HepG2 (cell line): ENCODE data around the gene RASGRF1. TPM values are rescaled to one million over a fixed set of nuclear protein-coding genes. Genes with fewer than 3 reads are reported as not detected.

Experiments
- ATAC-seq: fragments of 200-7000 bp; cut with Tn5 transposase; 3 replicates; pipeline ENCODE4 v1.9.1; 2020; ENCODE audit warnings: mild to moderate bottlenecking, moderate library complexity
- BruUV-seq: library from RNA; stranded (reverse); fragments of 400-500 nt; replicated peaks from 2 replicates; lab custom pipeline; 2021; lab: Mats Ljungman, UMichigan
- CTCF ChIA-PET: fragments of 300-600 bp; formaldehyde crosslinking; extraction: SDS; loops from one replicate; lab custom pipeline; 2021; ENCODE audit warnings: low total read pairs, inconsistent platforms, low intra/inter-chr PET ratio; lab: Yijun Ruan, JAX
- POLR2A ChIA-PET: fragments of 350-600 bp; sonication (Branson Sonifier 250); formaldehyde crosslinking; loops from one replicate; lab custom pipeline; 2020; ENCODE audit warnings: antibody characterized with exemption, inconsistent platforms; lab: Yijun Ruan, JAX
- DNase-seq: peaks from one replicate; pipeline ENCODE4 v3.0.0-alpha.2; 2015; ENCODE audit warnings: low spot score
- FAIRE-seq: peaks from 3 replicates; lab custom pipeline; 2011; peaks lifted over from hg19 to GRCh38; lab: Jason Lieb, UNC
- H2AFZ ChIP-seq: one replicate; pipeline ENCODE4 v1.6.1; 2011; ENCODE audit warnings: low read length, inconsistent platforms
- H3K27ac ChIP-seq: fragments of 300-600 bp; 3 replicates; pipeline ENCODE4 v1.8.0; 2011; ENCODE audit warnings: mixed run types, mild to moderate bottlenecking, mixed read lengths, low read length, inconsistent platforms; ENCODE audit not compliant: insufficient read depth; ENCODE audit errors: extremely low read length
- H3K27me3 ChIP-seq, 2 experiments: fragments of 200-600 bp in 1 of 2; 2 replicates in 1 of 2; 3 replicates in 1 of 2; pipeline versions ENCODE4 v1.6.0 to v1.8.0; 2011; ENCODE audit warnings: low read length in 2 of 2, mild to moderate bottlenecking in 2 of 2, moderate library complexity in 2 of 2, inconsistent platforms in 1 of 2; ENCODE audit not compliant: insufficient read depth in 2 of 2, control insufficient read depth in 1 of 2
- H3K36me3 ChIP-seq, 2 experiments: fragments of 200-600 bp in 1 of 2; replicated peaks in 1 of 2; 2 replicates in 1 of 2; 3 replicates in 1 of 2; pipeline versions ENCODE4 v1.5.1 to v1.8.0; 2011; ENCODE audit warnings: low read length in 2 of 2, inconsistent platforms in 1 of 2; ENCODE audit not compliant: insufficient read depth in 2 of 2, control insufficient read depth in 1 of 2
- H3K4me1 ChIP-seq: 2 replicates; pipeline ENCODE4 v1.5.1; 2012; ENCODE audit warnings: low read length, inconsistent platforms; ENCODE audit not compliant: insufficient read depth
- H3K4me2 ChIP-seq: 2 replicates; pipeline ENCODE4 v1.6.0; 2011; ENCODE audit warnings: low read depth, low read length, inconsistent platforms
- H3K4me3 ChIP-seq, 3 experiments: fragments of 200-600 bp in 1 of 3; sonication (generic), shearing (Covaris generic) in 1 of 3; replicated peaks in 1 of 3; 2 replicates each; pipeline ENCODE4 v1.5.1; 2011 to 2016; ENCODE audit warnings: low read length in 3 of 3, inconsistent platforms in 2 of 3, low read depth in 2 of 3, mild to moderate bottlenecking in 2 of 3, control low read depth in 1 of 3, mixed read lengths in 1 of 3; ENCODE audit not compliant: insufficient read depth in 1 of 3
- H3K79me2 ChIP-seq: one replicate; pipeline ENCODE4 v1.6.1; 2011; ENCODE audit warnings: low read length, inconsistent platforms; ENCODE audit not compliant: insufficient read depth
- H3K9ac ChIP-seq: 2 replicates; pipeline ENCODE4 v1.6.0; 2011; ENCODE audit warnings: mild to moderate bottlenecking, low read depth, low read length, inconsistent platforms; ENCODE audit not compliant: insufficient read depth
- H3K9me3 ChIP-seq: 2 replicates; pipeline ENCODE4 v1.5.1; 2012; ENCODE audit warnings: mild to moderate bottlenecking, low read length
- H4K20me1 ChIP-seq: 2 replicates; pipeline ENCODE4 v1.6.0; 2011; ENCODE audit warnings: inconsistent platforms, mild to moderate bottlenecking, low read length, moderate library complexity; ENCODE audit not compliant: insufficient read depth
- ATF7 ChIP-seq, 2 experiments: fragments of 450-650 bp in 1 of 2; sonication (generic) in 1 of 2; formaldehyde crosslinking in 1 of 2; IDR thresholded peaks; 2 replicates each; pipeline versions ENCODE4 v1.4.0 to v1.6.1; 2016 to 2020; ENCODE audit warnings: antibody characterized with exemption in 1 of 2, mild to moderate bottlenecking in 1 of 2, missing genetic modification reagents in 1 of 2
- GABPA ChIP-seq, 2 experiments: IDR thresholded peaks; 2 replicates each; pipeline ENCODE4 v1.6.1; 2011 to 2016; ENCODE audit warnings: low read depth in 2 of 2, low read length in 1 of 2, missing biosample characterization in 1 of 2, missing genetic modification characterization in 1 of 2
- IKZF5 ChIP-seq: IDR thresholded peaks from 2 replicates; pipeline ENCODE4 v1.6.1; 2018; ENCODE audit warnings: missing genetic modification reagents, mild to moderate bottlenecking, missing compliant biosample characterization
- ISX ChIP-seq: sonication (generic); formaldehyde crosslinking; conservative IDR thresholded peaks from 2 replicates; pipeline ENCODE4 v1.5.0; 2020; ENCODE audit warnings: missing genetic modification reagents
- KAT7 ChIP-seq: IDR thresholded peaks from 2 replicates; pipeline ENCODE4 v1.6.1; 2018; ENCODE audit warnings: borderline replicate concordance, missing compliant biosample characterization
- LRRFIP1 ChIP-seq: sonication (generic); formaldehyde crosslinking; conservative IDR thresholded peaks from 2 replicates; pipeline ENCODE4 v1.4.0; 2020; ENCODE audit warnings: missing genetic modification reagents
- NBN ChIP-seq: fragments of 450-650 bp; conservative IDR thresholded peaks from 2 replicates; pipeline ENCODE4 v1.6.1; 2017
- NFRKB ChIP-seq: fragments of 450-650 bp; IDR thresholded peaks from 2 replicates; pipeline ENCODE4 v1.6.1; 2017
- NPAS2 ChIP-seq: sonication (generic); formaldehyde crosslinking; IDR thresholded peaks from 2 replicates; pipeline ENCODE4 v1.8.0; 2022; ENCODE audit warnings: mild to moderate bottlenecking, missing genetic modification reagents, borderline replicate concordance
- PHB2 ChIP-seq: fragments of 450-650 bp; IDR thresholded peaks from 2 replicates; pipeline ENCODE4 v1.6.1; 2018; ENCODE audit not compliant: partially characterized antibody
- PLRG1 ChIP-seq: fragments of 450-650 bp; conservative IDR thresholded peaks from 2 replicates; pipeline ENCODE4 v1.6.1; 2016
- PLSCR1 ChIP-seq: sonication (generic); formaldehyde crosslinking; IDR thresholded peaks from 2 replicates; pipeline ENCODE4 v1.5.0; 2020; ENCODE audit warnings: missing genetic modification reagents, mild to moderate bottlenecking, borderline replicate concordance
- THAP9 ChIP-seq: sonication (generic); formaldehyde crosslinking; IDR thresholded peaks from 2 replicates; pipeline ENCODE4; 2020; ENCODE audit warnings: missing genetic modification reagents, mild to moderate bottlenecking, borderline replicate concordance
- UBTF ChIP-seq: sonication (generic); formaldehyde crosslinking; IDR thresholded peaks from 2 replicates; pipeline ENCODE4 v1.4.0; 2020; ENCODE audit warnings: mild to moderate bottlenecking, missing genetic modification reagents
- ZNF841 ChIP-seq: sonication (generic); formaldehyde crosslinking; IDR thresholded peaks from 2 replicates; pipeline ENCODE4 v1.8.1; 2023; ENCODE audit warnings: missing genetic modification reagents, borderline replicate concordance
- whole genome bisulfite sequencing: methylation state at CpG from one replicate; pipeline ENCODE4 v1.1.6; 2017; ENCODE audit warnings: low lambda C conversion rate; 5-methylcytosine and 5-hydroxymethylcytosine counted together
- in situ Hi-C: cut with HindIII; loops from 2 replicates; pipeline ENCODE4 v1.10.0; 2017; ENCODE audit warnings: low pct_unique_long_range_greater_than_20kb; ENCODE audit not compliant: extremely low pct_ligation_motif_present
- intact Hi-C: fragments of 100-400 bp; cut with micrococcal nuclease; formaldehyde crosslinking; loops from one replicate; pipeline ENCODE4 v1.10.0; 2022; ENCODE audit not compliant: unreplicated experiment
- polyA plus RNA-seq, 8 experiments: library from polyadenylated mRNA; depleted of rRNA in 3 of 8; stranded (reverse) in 7 of 8; unstranded in 1 of 8; fragments of >200 nt; fragmentation: Illumina TruSeq in 4 of 8; extraction: Trizol in 4 of 8; gene quantifications; 2 replicates each; pipeline versions ENCODE4 v1.2.1 to v1.2.3, GENCODE V29; 2011 to 2016; ENCODE audit warnings: low read depth in 4 of 8, missing spikeins in 1 of 8, mixed read lengths in 1 of 8; ENCODE audit not compliant: insufficient read depth in 1 of 8
- total RNA-seq, 5 experiments: library from RNA; depleted of rRNA; stranded (reverse); fragments of >200 nt; fragmentation: Illumina TruSeq; extraction: Trizol; gene quantifications; 2 replicates each; pipeline ENCODE4 v1.2.3, GENCODE V29; 2016; ENCODE audit warnings: low read depth in 1 of 5

RASGRF1 gene
- total and polyA plus RNA-seq, 2 of the 13 experiments (the other 11 are each of a cell fraction or from before 2014, with no cell fraction given) = 0.55 to 3.0 TPM

GRCh38 chr15:79023918-79024317 is 66.7 kb downstream of the RASGRF1 start:
- Histone ChIP-seq H3K9me3 (no peaks in the 10 kb centered on the region), H3K79me2 (no peaks in the 10 kb centered on the region), H3K27ac (no peak overlapping the region), H3K27me3 (no peaks in the 10 kb centered on the region), H3K9ac (no peak overlapping the region), H4K20me1 (no peaks in the 10 kb centered on the region), H2AFZ (no peak overlapping the region), H3K36me3 (no peaks in the 10 kb centered on the region), H3K4me3 (no peak overlapping the region), H3K4me2 (no peak overlapping the region), H3K4me1 (peaks cover 67% of the 10 kb centered on the region)
- in situ Hi-C loops = no loop called here
- DNase-seq (no peak), FAIRE-seq (peak; percentile 55), ATAC-seq (no peak)
- ChIA-PET CTCF (interaction anchor here (2.5 kb wide), 1 partner anchor 114 kb away, joined by 8 read pairs; no protein-coding TSS in a partner anchor), POLR2A (interaction anchor here (1.1 kb wide), 1 partner anchor 20 kb away, joined by 4 read pairs; no protein-coding TSS in a partner anchor)
- intact Hi-C loops = no loop called here
- WGBS = 100% methylated on average over 1 of the region's 1 CpG
- BruUV-seq = no TSS peak
- TF ChIP-seq PLSCR1 (CRISPR knock-in tag) = no peak
- 0 out of 2 replicates have a peak, but pooled peaks have one; percentile 68 for TF ChIP-seq PLRG1
- TF ChIP-seq NFRKB = peak; percentile 44; the same call in 1 of the 2 replicates
- peak; percentile 25 for TF ChIP-seq PHB2
- no peak for TF ChIP-seq KAT7 (CRISPR knock-in tag)
- no peak for TF ChIP-seq LRRFIP1 (CRISPR knock-in tag)
- TF ChIP-seq NBN = peak; percentile 79; the same call in 1 of the 2 replicates
- no peak for TF ChIP-seq UBTF (CRISPR knock-in tag)
- TF ChIP-seq NPAS2 (CRISPR knock-in tag) = no peak
- peak; percentile 16; the same call in 1 of the 2 replicates for TF ChIP-seq ATF7 (IDR thresholded peaks at IDR 0.05)
- TF ChIP-seq ATF7 (CRISPR knock-in tag; IDR thresholded peaks at IDR 0.05) = no peak
- TF ChIP-seq IKZF5 (CRISPR knock-in tag) = no peak
- no peak for TF ChIP-seq GABPA (IDR thresholded peaks at IDR 0.05; ENCODE audit: low read depth, low read length)
- no peak for TF ChIP-seq GABPA (CRISPR knock-in tag; IDR thresholded peaks at IDR 0.05; ENCODE audit: low read depth)
- TF ChIP-seq THAP9 (CRISPR knock-in tag) = no peak
- no peak for TF ChIP-seq ISX (CRISPR knock-in tag)
- no peak for TF ChIP-seq ZNF841 (CRISPR knock-in tag)
